DMS153 (cell line): ENCODE measurements around the gene SLC6A8.
"Not testable (repeated sequence)": the region's sequence is repeated elsewhere in the genome, so short reads cannot be mapped to it uniquely, and the experiment has no call there.

Experiments used
- DNase-seq: peaks from one replicate; lab custom pipeline; 2025; lab: John Stamatoyannopoulos, UW

The SLC6A8 gene

DNA sequence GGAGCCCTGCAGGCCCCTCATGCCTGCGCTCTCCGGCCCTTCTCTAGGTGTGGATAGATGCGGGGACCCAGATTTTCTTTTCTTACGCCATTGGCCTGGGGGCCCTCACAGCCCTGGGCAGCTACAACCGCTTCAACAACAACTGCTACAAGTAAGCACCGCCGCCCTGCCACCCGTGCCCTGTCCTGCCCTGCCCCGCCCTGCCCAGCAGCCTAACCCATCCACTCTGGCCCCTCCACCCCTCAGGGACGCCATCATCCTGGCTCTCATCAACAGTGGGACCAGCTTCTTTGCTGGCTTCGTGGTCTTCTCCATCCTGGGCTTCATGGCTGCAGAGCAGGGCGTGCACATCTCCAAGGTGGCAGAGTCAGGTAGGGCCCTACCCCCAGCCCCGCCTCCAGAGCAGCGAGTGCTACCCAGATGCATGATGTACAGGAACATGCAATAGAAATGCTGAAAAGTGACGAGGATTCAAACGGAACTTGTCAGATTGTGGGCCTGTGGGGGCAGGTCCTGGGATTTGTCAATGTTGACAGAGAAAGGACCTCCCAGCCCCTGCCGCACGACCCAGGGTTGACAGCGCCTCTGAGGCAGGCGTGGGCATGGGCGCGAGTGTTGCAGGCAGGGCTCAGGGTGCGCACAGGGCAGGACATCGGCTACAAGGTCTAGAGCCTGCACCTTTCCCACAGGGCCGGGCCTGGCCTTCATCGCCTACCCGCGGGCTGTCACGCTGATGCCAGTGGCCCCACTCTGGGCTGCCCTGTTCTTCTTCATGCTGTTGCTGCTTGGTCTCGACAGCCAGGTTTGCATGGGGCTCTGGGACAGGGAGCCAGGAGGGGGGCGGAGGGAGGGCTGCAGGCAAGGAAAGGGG is 5.7 kb downstream of the SLC6A8 start:
- DNase-seq = no peak

GRCh38 chrX:153694256-153694655 is 6.5 kb downstream of the SLC6A8 start:
- not testable (repeated sequence) for DNase-seq

GRCh38 chrX:153694687-153695270 is 7.1 kb downstream of the SLC6A8 start:
- DNase-seq = no peak

GRCh38 chrX:153696100-153696499 is 8.4 kb downstream of the SLC6A8 start:
- no peak for DNase-seq

- not testable (repeated sequence) for DNase-seq
Measured at GRCh38 chrX:153696538-153696937, 8.8 kb downstream of the SLC6A8 start.

GRCh38 chrX:153696986-153697722 is 9.4 kb downstream of the SLC6A8 start:
- not testable (repeated sequence) for DNase-seq

DNA sequence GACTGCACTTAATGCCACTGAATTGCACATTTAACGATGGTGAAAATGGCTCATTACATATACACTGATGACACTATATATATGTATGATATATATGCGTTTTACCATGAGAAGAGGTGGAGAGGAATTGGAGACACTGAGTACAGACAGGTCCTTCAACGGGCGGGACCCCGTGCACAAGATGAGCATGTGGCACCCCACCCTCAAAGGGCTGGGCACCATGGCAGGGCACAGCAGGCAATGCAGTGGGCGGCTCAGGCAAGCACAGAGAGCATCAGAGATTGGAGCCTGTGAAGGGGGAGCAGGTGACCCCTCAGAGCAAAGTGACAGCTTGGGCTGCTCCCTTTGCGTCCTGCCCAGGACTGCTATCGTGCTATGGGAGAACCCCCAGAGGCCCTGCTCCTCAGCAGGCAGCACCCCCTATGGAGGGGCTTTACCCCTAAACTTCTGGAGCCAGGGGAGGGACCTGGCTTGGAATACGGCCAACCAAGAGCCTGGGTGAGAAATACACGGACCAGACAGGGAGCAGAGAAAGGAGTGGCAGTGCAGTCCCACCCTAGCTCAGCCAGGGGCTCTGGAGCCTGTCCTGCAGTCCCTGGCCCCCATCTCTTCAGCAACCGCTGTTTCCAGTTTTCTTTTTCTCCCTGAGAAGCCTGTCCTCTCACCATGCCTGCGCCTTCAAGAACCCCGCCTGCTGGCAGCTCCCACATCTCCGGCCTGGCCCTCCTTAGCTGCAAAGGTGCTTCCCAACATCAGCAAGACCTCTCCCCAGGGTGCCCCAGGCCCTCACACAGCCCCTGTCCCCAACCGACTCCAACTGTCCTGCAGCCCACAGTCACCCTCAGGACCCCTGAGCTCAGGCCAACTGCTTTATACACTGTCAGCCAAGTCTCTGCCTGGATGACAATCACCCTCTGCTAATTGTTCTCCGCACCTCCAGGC is 10.5 kb downstream of the SLC6A8 start:
- DNase-seq = no peak

DNA sequence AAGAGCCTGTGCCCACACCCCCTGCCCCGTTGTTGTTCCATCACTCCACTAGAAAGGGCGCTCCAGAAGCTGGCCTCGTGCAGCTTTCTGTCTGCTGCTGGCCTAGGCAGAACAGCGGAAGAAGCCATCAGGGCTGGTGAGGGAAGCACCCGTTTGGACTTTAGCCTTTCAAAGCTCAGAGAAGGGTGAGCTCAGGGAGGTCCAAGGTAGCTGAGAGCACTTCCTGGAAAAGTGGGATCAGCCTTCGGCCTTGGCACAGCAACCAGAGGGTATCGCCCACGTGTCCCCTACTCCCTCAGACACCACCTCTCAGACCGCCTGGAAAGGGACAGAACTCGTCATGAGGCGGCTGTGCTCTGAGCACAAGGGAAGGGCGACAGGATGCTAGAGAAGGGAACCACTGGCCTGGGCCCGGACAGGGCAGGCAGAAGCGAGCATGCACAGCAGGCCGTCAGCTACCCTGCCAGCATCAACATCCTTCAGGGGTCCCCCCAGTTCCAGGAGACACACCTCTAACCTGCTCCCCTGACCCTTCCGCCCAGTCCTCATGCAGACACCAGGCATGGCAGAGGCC is 11.6 kb downstream of the SLC6A8 start:
- DNase-seq = not testable (repeated sequence)

DNA sequence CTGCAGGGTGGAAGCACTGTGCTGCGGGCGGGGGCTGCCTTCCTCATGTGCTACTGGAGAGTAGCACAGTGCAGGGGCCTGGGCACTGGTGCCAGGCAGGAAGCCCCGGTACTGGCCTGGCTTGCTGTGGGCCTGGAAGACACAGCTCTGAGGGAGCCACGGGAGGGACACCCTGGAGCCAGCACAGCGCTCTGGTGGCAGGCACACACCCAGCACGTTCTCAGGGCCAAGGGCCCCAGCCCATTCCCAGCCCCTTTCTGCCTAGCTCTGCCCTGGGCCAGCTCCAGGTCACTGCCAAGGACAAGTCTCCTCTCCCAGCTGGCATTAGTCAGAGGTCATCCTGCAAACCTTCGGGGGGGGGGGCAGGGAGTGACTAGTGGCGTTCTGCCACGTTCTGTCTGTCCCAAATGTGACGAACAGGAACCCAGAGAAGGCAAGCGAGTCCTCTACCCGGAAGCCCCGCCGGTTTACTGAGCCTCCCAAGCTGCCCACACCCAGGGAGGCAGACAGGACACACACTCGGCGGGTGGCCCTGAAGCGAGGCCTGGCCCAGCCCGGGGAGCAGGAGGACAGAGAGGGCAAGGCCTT is 12.2 kb downstream of the SLC6A8 start:
- not testable (repeated sequence) for DNase-seq

DNA sequence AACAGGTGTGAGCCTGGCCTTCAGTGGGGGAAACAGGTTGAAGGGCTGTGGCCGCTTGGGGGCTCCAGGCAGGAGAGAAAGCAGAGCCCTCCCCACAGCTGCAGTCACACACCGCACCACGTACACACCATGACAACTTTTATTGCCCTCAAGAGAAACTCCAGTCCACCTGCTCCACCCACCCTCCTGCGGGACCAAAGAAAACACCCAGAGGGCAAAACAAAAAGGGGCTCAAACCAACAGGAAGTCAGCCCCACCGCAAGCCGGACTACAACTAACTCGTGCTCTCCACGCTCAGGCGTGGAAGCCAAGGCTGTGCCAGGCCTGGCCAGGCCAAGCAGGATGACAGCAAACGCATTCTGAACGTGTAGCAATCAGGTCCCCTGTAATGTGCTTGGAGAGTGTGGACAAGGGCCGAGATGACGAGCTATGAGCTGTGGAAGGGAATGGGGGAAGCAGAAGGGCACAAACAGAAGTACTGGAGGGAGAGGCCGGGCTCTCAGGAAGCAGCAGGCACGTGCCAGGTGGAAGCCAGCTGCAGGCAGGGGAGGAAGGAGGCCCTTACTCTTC is 12.7 kb downstream of the SLC6A8 start:
- no peak for DNase-seq

DNA sequence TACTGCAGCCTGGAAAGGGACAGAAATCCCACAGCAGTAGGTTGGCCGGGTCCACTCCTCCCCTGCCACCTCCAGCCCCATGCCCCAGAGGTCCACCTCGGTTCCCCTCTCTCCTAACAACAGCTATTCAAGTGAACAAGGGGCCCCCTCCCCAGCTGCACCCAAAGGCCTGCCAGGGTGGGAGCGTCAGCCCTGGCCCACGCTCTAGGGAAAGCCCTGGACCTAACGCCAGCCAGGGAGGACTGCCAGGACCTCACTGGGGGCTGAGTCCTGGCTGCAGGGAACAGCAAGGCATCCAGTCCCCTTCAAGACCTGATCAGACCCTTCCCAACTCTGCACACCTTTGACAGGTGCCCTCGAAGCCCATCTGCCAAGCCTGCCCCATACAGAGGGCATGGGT is 13.2 kb downstream of the SLC6A8 start:
- DNase-seq = no peak

GRCh38 chrX:153701706-153702105 is 14.0 kb downstream of the SLC6A8 start:
- DNase-seq = no peak

DNA sequence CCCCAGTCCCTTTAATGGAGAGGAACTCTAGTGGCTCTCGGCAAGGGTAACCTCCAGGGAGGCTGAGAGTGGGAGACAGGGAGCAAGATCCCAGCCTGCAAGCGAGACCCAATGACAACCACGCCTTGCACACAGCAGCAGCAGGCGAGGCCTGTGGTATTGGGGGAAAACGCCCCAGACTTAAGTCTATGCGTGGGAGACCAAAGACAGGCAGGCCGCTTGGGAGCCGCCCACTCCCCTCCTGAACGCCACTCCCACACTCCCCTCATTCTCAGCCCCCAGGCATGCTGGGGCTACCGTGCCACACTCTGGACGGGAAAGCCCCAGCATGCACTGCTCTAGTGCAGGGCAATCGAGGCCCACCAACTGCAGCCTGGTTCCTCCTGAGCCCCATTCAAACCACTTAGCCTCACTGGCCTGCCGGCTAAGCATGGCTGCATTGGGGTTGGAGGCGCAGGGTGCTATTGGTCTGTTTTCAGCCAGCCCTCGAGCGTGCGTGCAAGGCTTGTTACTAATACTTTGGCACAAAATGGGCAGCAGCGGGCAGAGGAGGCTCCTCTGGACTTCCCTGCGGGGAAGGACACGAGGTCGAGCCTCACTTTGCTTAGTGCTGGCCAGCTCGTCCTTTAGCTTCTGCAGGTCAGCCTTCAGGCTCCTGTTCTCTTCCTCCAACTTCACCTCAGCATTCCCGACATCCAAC is 14.8 kb downstream of the SLC6A8 start:
- no peak for DNase-seq

GRCh38 chrX:153703036-153703370 is 15.3 kb downstream of the SLC6A8 start:
- DNase-seq = no peak

GRCh38 chrX:153704021-153704526 is 16.3 kb downstream of the SLC6A8 start:
- no peak for DNase-seq

- not testable (repeated sequence) for DNase-seq
Measured at GRCh38 chrX:153704631-153705402, 17.1 kb downstream of the SLC6A8 start.

GRCh38 chrX:153705403-153706060 is 17.8 kb downstream of the SLC6A8 start:
- not testable (repeated sequence) for DNase-seq

GRCh38 chrX:153706799-153707198 is 19.1 kb downstream of the SLC6A8 start:
- no peak for DNase-seq
